Bronchial epithelial cell (primary cell): ENCODE measurements around the gene DOK6. TPM values are rescaled to one million over a fixed set of nuclear protein-coding genes. Genes with fewer than 3 reads are reported as not detected.

ENCODE experiments used
- DNase-seq: peaks from one replicate; pipeline ENCODE4 v3.0.0-alpha.2; 2010; ENCODE audit warnings: low read depth
- FAIRE-seq: peaks from 2 replicates; lab custom pipeline; 2011; peaks lifted over from hg19 to GRCh38; lab: Jason Lieb, UNC
- H3K27me3 ChIP-seq: 2 replicates; pipeline ENCODE4 v1.5.1; 2011; ENCODE audit warnings: low read length; ENCODE audit not compliant: control insufficient read depth, insufficient read depth
- H3K36me3 ChIP-seq: 2 replicates; pipeline ENCODE4 v1.5.1; 2011; ENCODE audit warnings: low read length; ENCODE audit not compliant: control insufficient read depth, insufficient read depth
- H3K4me3 ChIP-seq: 2 replicates; pipeline ENCODE4 v1.5.1; 2011; ENCODE audit warnings: mild to moderate bottlenecking, low read depth, low read length, control low read depth
- total RNA-seq: library from RNA; depleted of rRNA; stranded (reverse); fragments of >200 nt; gene quantifications from 2 replicates; pipeline ENCODE4 v1.2.1, GENCODE V29; 2014
- TF ChIP-seq, protein P1 (sequence below): IDR thresholded peaks from 2 replicates; pipeline ENCODE4 v1.5.1; 2011; ENCODE audit warnings: mild to moderate bottlenecking, moderate library complexity, low read length, control low read depth, inconsistent platforms; ENCODE audit not compliant: insufficient read depth, severe bottlenecking

Gene DOK6
- total RNA-seq, 1 donor from 2014 or later = not detected

DNA sequence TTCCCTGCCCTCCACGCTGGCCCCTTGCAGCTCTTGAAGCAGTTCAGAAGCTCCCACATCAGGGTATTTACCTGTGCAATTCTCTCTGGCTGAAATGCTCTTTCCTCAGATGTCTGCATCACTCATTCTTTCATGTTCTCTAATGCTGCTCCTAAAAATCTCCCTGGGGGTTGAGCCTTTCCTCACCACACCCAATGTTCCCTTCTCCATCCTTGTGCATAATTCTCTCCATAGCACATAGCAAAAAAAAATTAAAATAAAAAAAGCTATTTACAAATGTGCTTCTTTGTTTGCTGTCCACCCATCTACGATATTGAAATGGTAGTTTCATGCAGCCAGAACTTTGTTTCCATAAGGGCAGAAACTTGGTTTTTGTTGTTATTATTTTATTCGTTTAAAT lies 155.5 kb downstream of the DOK6 start:
- TF ChIP-seq, protein P1, sequence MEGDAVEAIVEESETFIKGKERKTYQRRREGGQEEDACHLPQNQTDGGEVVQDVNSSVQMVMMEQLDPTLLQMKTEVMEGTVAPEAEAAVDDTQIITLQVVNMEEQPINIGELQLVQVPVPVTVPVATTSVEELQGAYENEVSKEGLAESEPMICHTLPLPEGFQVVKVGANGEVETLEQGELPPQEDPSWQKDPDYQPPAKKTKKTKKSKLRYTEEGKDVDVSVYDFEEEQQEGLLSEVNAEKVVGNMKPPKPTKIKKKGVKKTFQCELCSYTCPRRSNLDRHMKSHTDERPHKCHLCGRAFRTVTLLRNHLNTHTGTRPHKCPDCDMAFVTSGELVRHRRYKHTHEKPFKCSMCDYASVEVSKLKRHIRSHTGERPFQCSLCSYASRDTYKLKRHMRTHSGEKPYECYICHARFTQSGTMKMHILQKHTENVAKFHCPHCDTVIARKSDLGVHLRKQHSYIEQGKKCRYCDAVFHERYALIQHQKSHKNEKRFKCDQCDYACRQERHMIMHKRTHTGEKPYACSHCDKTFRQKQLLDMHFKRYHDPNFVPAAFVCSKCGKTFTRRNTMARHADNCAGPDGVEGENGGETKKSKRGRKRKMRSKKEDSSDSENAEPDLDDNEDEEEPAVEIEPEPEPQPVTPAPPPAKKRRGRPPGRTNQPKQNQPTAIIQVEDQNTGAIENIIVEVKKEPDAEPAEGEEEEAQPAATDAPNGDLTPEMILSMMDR = no peak
- no peak for DNase-seq
- no peaks in the 10 kb centered on the region for H3K27me3 ChIP-seq
- no peaks in the 10 kb centered on the region for H3K36me3 ChIP-seq
- no peak for FAIRE-seq
- H3K4me3 ChIP-seq = no peak overlapping the region

- TF ChIP-seq, protein P1 = no peak
- H3K36me3 ChIP-seq = no peaks in the 10 kb centered on the region
- H3K27me3 ChIP-seq = no peaks in the 10 kb centered on the region
- H3K4me3 ChIP-seq = no peak overlapping the region
- DNase-seq (peak; percentile 2), FAIRE-seq (no peak)
Measured at GRCh38 chr18:69557282-69557681, 156.6 kb downstream of the DOK6 start.

DNA sequence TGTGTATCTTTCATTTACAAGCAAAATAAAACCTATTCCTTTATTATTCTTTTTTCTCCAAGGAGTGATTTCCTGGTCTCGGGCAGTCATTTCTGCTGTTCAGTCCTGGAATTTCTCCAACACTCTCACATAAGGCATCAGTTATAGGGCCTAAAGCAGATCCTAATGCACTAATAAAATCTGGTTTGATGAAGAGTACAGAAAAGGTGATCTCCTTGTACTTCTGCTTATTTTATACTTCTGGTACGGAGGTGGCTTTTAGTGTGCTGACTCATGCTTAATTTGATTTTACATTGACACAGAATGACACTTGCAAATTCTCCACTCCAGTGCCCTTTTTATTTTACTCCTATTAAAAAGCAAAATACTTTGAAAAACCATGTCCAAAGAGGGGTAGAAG lies 157.4 kb downstream of the DOK6 start:
- TF ChIP-seq, protein P1 = no peak
- FAIRE-seq (no peak), DNase-seq (no peak)
- H3K36me3 ChIP-seq = no peaks in the 10 kb centered on the region
- H3K27me3 ChIP-seq = no peaks in the 10 kb centered on the region
- H3K4me3 ChIP-seq = no peak overlapping the region

DNA sequence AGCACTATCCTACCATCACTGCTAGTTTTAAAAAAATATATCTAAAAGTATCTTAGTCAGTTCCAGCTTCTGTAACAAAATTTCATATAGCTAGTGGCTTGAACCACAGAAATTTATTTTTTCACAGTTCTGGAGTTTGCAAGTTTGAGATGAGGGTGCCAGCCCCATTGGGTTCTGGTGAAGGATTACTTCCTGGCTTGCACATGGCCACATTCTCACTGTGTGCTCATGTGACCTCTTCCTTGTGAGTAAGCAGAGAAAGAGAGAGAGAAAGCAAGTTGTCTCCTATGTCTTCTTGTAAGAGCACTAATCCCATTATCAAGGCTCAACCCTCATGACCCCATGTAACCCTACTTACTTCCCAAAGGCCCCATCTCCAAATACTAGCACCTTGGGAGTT lies 158.9 kb downstream of the DOK6 start:
- Histone ChIP-seq H3K36me3 (no peaks in the 10 kb centered on the region), H3K27me3 (no peaks in the 10 kb centered on the region), H3K4me3 (no peak overlapping the region)
- DNase-seq (no peak), FAIRE-seq (no peak)
- TF ChIP-seq, protein P1 = no peak

DNA sequence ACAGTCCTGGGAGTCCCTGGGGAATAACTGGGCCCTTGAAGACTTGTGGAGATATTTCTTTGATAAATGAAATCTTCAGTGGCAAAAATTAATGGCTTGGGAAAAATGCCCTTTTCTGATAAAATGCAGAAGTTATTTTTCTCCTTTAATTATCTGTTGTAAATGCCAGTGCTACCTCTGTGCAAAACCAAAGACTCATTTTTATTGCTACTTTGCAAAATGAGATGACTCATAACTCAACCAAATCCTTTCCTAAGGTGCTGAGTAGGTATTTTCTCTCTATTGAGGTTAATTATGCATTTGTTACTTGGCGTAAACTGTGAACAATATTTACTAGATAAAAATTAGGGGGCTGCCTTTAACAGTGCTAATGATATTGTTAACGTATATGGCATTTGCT lies 163.9 kb downstream of the DOK6 start:
- no peaks in the 10 kb centered on the region for H3K27me3 ChIP-seq
- H3K4me3 ChIP-seq = no peak overlapping the region

More for the DNA sequence above, 163.9 kb downstream of the DOK6 start:
- no peaks in the 10 kb centered on the region for H3K36me3 ChIP-seq
- DNase-seq (no peak), FAIRE-seq (no peak)
- TF ChIP-seq, protein P1 = no peak
